ENCODE measurements around the gene CA5A. TPM values are rescaled to one million over a fixed set of nuclear protein-coding genes. Genes with fewer than 3 reads are reported as not detected.

The CA5A gene
- total and polyA plus RNA-seq, 2 of the 13 experiments (the other 11 are each of a cell fraction or from before 2014, with no cell fraction given), result 66.8 to 106 TPM

DNA sequence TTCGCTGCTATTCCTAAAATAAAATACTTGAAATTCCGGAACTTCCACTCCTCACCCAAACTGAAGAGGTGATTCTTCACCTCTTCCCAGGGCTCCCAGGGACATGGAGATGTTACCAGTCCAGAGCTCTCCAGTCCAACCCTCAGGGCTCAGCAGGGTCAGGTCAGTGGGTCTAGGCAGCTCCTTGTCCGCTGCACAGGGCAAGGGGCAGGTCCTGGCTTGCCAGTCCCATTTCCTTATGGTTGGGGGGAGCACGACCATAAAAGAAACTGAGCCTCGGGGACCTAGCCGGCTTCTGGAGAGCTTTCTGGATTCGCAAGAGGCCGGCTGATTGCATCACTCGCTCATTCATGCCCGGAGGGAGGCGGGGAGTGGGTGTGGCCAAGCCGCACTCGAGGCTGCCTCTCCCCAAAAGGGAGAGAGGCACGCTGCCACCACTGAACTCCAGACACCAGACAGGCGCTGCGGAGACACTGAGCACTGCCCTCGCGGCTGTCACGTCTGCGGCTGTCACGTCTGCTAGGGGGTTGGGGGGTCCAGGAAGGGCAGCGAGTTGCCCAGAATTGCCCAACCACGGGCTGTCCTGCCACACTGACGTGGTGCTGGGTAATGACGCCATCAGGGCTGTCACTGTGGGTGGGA is 82.8 kb downstream of the CA5A start (continued):
- TF ChIP-seq ATF7 (IDR thresholded peaks at IDR 0.05) (peak; percentile 66), ATF7 (CRISPR knock-in tag; IDR thresholded peaks at IDR 0.05) (peak; percentile 77; the same call in 1 of the 2 replicates), ZNF138 (CRISPR knock-in tag; IDR thresholded peaks at IDR 0.05; ENCODE audit: low read depth) (no peak), GTF2F1 (IDR thresholded peaks at IDR 0.05; ENCODE audit: low read length) (no peak), ZNF225 (CRISPR knock-in tag; IDR thresholded peaks at IDR 0.05) (peak; percentile 80; the same call in 1 of the 2 replicates), ISX (CRISPR knock-in tag; conservative IDR thresholded peaks at IDR 0.05) (no peak), HNRNPLL (IDR thresholded peaks at IDR 0.05; ENCODE audit: low read depth, low read length, poor library complexity, severe bottlenecking) (peak; percentile 67), SMC3 (IDR thresholded peaks at IDR 0.05; ENCODE audit: low read length) (peak; percentile 43; the same call in 1 of the 2 replicates), FOSL1 (CRISPR knock-in tag; IDR thresholded peaks at IDR 0.05; ENCODE audit: borderline replicate concordance) (no peak), CREM (IDR thresholded peaks at IDR 0.05) (peak; percentile 75), CREM (CRISPR knock-in tag; IDR thresholded peaks at IDR 0.05) (no peak), ISL2 (CRISPR knock-in tag; IDR thresholded peaks at IDR 0.05) (peak; percentile 36; the same call in 1 of the 2 replicates), MLLT10 (CRISPR knock-in tag; IDR thresholded peaks at IDR 0.05) (no peak), NKX3-1 (CRISPR knock-in tag; IDR thresholded peaks at IDR 0.05) (peak; percentile 86; the same call in 1 of the 2 replicates), CAMTA2 (CRISPR knock-in tag; IDR thresholded peaks at IDR 0.05; ENCODE audit: borderline replicate concordance) (no peak), MAFF (IDR thresholded peaks at IDR 0.05; ENCODE audit: low read depth, low read length) (no peak), FOXA3 (CRISPR knock-in tag; IDR thresholded peaks at IDR 0.05) (peak; percentile 69; the same call in 1 of the 2 replicates), HMG20B (CRISPR knock-in tag; conservative IDR thresholded peaks at IDR 0.05) (no peak), KLF16 (CRISPR knock-in tag; IDR thresholded peaks at IDR 0.05) (peak in 1 of 2 experiments; percentile 85; a peak in 2 of 4 replicates), SMAD3 (CRISPR knock-in tag; IDR thresholded peaks at IDR 0.05) (peak; percentile 95), REXO4 (CRISPR knock-in tag; IDR thresholded peaks at IDR 0.05; ENCODE audit: borderline replicate concordance) (no peak), ZNF24 (IDR thresholded peaks at IDR 0.05) (no peak), ZMAT3 (CRISPR knock-in tag; conservative IDR thresholded peaks at IDR 0.05) (0 out of 2 replicates have a peak, but pooled peaks have one; percentile 54)
- TF ChIP-seq, protein P1, sequence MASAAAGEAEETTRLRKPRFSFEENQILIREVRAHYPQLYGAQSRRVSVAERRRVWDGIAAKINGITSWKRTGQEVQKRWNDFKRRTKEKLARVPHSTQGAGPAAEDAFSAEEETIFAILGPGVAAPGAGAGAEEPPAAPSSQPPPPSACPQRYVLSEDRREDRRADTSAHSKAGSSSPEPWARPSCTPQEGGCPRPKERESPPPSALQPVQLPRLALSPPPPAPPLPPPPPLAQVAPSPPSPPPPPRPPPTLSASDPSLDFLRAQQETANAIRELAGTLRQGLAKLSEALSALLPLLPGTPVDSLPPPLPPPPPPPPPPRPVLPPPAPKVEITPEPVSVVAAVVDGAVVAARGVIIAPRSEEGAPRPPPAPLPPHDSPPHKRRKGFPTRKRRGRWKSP (CRISPR knock-in tag; IDR thresholded peaks at IDR 0.05), result no peak
- TF ChIP-seq, protein P2, sequence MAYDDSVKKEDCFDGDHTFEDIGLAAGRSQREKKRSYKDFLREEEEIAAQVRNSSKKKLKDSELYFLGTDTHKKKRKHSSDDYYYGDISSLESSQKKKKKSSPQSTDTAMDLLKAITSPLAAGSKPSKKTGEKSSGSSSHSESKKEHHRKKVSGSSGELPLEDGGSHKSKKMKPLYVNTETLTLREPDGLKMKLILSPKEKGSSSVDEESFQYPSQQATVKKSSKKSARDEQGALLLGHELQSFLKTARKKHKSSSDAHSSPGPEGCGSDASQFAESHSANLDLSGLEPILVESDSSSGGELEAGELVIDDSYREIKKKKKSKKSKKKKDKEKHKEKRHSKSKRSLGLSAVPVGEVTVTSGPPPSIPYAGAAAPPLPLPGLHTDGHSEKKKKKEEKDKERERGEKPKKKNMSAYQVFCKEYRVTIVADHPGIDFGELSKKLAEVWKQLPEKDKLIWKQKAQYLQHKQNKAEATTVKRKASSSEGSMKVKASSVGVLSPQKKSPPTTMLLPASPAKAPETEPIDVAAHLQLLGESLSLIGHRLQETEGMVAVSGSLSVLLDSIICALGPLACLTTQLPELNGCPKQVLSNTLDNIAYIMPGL (CRISPR knock-in tag; IDR thresholded peaks at IDR 0.05; ENCODE audit: borderline replicate concordance in 1 of 2, low read depth in 1 of 2), result peak in 1 of 2 experiments; percentile 58; a peak in 2 of 4 replicates
- TF ChIP-seq, protein P3, sequence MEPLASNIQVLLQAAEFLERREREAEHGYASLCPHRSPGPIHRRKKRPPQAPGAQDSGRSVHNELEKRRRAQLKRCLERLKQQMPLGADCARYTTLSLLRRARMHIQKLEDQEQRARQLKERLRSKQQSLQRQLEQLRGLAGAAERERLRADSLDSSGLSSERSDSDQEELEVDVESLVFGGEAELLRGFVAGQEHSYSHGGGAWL (CRISPR knock-in tag; IDR thresholded peaks at IDR 0.05), result peak; percentile 86
- TF ChIP-seq, protein P4, sequence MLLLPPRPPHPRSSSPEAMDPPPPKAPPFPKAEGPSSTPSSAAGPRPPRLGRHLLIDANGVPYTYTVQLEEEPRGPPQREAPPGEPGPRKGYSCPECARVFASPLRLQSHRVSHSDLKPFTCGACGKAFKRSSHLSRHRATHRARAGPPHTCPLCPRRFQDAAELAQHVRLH (CRISPR knock-in tag; IDR thresholded peaks at IDR 0.05; ENCODE audit: borderline replicate concordance, low read depth), result peak; percentile 80; the same call in 1 of the 2 replicates
